DND-41 (cell line): ENCODE measurements around the gene RIN3.

Source experiments
- EZH2 ChIP-seq: IDR thresholded peaks from 3 replicates; pipeline ENCODE4 v1.6.1; 2012; ENCODE audit warnings: borderline replicate concordance, low read depth, mild to moderate bottlenecking, moderate library complexity, low read length, inconsistent platforms; ENCODE audit not compliant: severe bottlenecking
- TF ChIP-seq, protein P1 (sequence below): IDR thresholded peaks from 2 replicates; pipeline ENCODE4 v1.5.1; 2012; ENCODE audit warnings: borderline replicate concordance, low read length, moderate library complexity, mild to moderate bottlenecking; ENCODE audit not compliant: poor library complexity, severe bottlenecking; ENCODE audit errors: extremely low read depth

DNA sequence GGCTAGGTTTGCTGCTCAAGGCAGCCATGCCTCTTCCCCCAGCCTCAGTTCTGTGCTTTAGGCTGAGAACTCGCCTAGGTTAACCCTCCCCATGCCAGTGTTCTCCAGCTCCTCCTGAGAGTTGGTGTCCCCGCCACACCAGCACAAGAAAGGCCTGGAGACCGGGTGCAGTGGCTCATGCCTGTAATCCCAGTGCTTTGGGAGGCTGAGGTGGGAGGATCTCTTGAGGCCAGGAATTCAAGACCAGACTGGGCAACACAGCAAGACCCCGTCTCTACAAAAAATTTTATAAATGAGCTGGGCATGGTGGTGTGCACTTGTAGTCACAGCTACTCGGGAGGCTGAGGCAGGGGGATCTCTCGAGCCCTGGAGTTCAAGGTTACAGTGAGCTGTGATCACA, 10.2 kb downstream of the RIN3 start:
- TF ChIP-seq, protein P1, sequence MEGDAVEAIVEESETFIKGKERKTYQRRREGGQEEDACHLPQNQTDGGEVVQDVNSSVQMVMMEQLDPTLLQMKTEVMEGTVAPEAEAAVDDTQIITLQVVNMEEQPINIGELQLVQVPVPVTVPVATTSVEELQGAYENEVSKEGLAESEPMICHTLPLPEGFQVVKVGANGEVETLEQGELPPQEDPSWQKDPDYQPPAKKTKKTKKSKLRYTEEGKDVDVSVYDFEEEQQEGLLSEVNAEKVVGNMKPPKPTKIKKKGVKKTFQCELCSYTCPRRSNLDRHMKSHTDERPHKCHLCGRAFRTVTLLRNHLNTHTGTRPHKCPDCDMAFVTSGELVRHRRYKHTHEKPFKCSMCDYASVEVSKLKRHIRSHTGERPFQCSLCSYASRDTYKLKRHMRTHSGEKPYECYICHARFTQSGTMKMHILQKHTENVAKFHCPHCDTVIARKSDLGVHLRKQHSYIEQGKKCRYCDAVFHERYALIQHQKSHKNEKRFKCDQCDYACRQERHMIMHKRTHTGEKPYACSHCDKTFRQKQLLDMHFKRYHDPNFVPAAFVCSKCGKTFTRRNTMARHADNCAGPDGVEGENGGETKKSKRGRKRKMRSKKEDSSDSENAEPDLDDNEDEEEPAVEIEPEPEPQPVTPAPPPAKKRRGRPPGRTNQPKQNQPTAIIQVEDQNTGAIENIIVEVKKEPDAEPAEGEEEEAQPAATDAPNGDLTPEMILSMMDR: no peak
- no peak for TF ChIP-seq EZH2
